GM12874 (cell line): ENCODE results near the gene FOXK2.

ENCODE experiments used
- CTCF ChIP-seq: IDR thresholded peaks from 2 replicates; pipeline ENCODE4 v1.5.1; 2011; ENCODE audit warnings: low read depth, mild to moderate bottlenecking, control low read depth, low read length, moderate library complexity; ENCODE audit not compliant: insufficient read depth

Gene FOXK2

GRCh38 chr17:82623707-82624106 lies 104.2 kb downstream of the FOXK2 start:
- no peak for TF ChIP-seq CTCF

DNA sequence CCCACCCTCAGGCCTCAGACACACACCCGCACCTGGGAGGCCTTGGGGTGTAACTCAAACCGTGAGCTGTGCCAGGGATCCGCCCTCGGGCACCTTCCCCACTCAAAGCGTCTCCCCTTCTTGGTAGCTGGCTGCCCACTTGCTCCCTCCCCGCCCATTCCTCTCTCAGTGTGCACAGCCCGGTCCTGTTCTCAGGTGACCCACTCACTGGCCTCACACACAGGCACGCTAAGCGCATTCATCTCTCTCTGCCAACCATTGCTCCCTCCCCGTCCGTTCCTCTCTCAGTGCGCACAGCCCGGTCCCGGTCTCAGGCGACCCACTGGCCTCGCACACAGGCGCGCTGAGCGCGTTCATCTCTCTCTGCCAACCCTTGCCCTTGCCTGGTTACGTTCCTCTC lies 107.9 kb downstream of the FOXK2 start:
- no peak for TF ChIP-seq CTCF

DNA sequence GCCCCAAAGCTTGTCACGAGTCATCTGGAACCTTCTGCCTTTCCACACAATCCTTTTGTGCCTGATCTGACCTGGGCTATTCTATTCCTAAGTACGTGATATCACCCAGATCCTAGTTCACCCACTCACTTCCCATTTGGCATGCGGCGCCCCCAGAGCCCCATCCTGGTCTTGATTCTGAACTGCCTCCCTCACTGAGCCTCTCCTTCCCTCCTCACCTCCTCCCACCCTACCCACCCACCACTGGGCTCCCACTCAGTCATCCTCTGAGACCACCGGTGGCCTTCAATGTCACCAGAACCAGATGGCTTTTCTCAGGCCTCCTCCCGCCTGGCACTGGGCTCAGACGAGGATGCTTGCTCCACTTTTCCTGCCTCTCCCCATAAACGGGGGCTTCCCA lies 110.2 kb downstream of the FOXK2 start:
- no peak for TF ChIP-seq CTCF

DNA sequence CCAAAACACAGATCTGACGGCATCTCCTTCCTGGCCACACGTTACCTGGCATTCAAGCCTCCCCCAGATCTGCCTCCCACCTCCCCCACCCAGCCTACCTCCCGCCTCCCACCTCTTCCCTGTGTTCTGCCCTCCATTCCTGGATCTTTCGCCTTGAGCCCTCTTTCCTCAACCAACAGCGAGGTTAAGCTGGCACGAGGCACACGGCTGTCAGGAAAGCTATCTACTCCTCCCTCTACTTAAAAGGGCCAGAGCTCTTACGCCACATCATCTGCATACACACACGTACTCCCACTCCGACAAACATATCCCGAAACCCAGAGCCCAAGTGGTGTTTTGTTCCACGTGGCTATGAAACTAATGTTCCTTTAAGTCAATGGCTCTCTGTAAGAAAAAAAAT lies 110.7 kb downstream of the FOXK2 start:
- TF ChIP-seq CTCF: no peak

DNA sequence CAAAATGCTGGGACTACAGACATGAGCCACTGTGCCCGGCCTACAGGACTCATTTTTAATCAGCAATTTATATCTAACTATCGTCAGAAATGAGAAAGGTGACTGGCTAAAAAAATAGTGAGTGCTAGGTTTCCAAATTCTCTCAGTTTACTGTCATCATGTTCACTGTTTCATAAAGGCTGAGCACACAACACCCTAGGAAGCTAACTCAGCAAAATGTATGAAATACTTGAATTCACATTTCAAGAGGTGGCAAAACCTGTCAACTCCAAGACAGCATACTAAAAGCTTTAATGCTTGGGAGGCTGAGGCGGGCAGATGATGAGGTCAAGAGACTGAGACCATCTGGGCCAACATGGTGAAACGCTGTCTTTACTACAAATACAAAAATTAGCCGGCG lies 112.0 kb downstream of the FOXK2 start:
- TF ChIP-seq CTCF: no peak

DNA sequence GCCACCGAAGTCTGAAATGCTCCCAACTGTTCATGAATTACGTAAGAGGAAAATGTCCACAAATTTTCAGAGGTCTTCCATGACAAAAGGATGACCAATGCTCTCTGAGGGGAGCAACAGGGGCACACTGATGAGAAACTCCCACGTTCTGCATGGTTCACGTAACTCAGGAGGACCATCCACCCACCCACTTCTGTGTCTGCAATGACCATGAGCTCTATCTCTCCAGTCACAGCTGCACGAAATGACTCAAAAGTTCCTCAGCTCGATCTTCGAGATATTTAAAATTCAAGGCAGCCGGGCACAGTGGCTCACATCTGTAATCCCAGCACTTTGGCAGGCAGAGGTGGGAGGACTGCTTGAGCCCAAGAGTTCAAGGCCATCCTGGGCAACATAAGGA lies 112.9 kb downstream of the FOXK2 start:
- TF ChIP-seq CTCF: no peak

GRCh38 chr17:82633343-82633742 lies 113.8 kb downstream of the FOXK2 start:
- TF ChIP-seq CTCF: no peak
